Measurements from ENCODE around the gene ZDHHC7.

- TF ChIP-seq CTCF (IDR thresholded peaks at IDR 0.05; ENCODE audit: low read length) (no peak), EZH2 (IDR thresholded peaks at IDR 0.05; ENCODE audit: borderline replicate concordance, low read length) (no peak)
Measured at GRCh38 chr16:84931107-84931494, 80.2 kb downstream of the ZDHHC7 start.

Measured in OCI-LY1 (cell line).